ENCODE results near the gene SIX1.

GRCh38 chr14:60644666-60645065 is 4.6 kb downstream of the SIX1 start:
- TF ChIP-seq SIN3A (IDR thresholded peaks at IDR 0.05; ENCODE audit: borderline replicate concordance, low read depth, low read length) (no peak), RAD21 (IDR thresholded peaks at IDR 0.05; ENCODE audit: low read length) (no peak), POLR2AphosphoS5 (IDR thresholded peaks at IDR 0.05; ENCODE audit: low read depth, low read length) (no peak)

All from SK-N-SH (cell line).